Forelimb muscle (tissue), 1 donor: ENCODE results near the gene SRRM4. TPM values are rescaled to one million over a fixed set of nuclear protein-coding genes. Genes with fewer than 3 reads are reported as not detected.

Source experiments
- DNase-seq: peaks from one replicate; pipeline ENCODE4 v3.0.0-alpha.2; 2013; ENCODE audit warnings: low read depth
- polyA plus RNA-seq: library from polyadenylated mRNA; unstranded; fragments of 120-200 nt; gene quantifications from one replicate; pipeline ENCODE4 v1.2.1, GENCODE V29; 2013; ENCODE audit not compliant: insufficient read length

The SRRM4 gene
- polyA plus RNA-seq, 1 donor: 0.22 TPM

DNA sequence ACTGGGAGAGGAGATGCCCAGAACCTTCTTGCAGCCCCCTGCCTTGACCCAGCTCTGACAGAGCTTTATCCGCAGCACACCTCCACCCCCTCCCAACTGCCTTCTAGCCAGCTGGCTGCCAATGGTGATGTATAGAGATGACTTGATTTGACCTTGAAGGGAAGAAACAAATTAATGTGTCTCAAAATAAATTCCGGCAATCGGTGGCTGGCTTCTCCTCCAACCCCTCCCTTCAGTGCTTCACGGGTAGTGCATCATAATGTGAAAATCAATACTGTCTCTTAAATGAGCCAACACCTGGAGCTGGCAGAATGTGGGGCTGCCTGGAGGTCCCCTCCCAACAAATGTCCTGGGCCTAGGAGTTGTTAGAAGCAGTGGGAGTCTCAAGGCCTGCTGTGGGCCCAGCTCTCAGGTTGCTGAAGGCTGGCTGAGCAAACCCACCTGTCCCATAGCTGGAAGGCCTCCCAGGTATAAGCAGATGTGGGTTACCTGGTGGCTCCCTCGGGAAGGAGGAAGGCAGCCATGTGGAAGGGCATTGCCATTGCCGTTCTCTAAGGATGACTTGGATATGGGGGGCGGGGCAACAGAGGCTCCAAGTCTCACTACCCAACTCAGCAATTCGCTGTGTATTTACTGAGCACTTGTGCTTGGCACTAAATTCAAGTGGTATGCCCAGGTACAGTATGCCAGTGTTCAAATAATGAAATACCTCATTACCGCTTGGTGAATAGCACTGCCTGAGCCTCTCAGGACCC lies 220.6 kb downstream of the SRRM4 start:
- DNase-seq: no peak

- no peak for DNase-seq
Observed at GRCh38 chr12:119202544-119202943, 221.2 kb downstream of the SRRM4 start.

GRCh38 chr12:119204131-119204530 lies 222.8 kb downstream of the SRRM4 start:
- no peak for DNase-seq

DNA sequence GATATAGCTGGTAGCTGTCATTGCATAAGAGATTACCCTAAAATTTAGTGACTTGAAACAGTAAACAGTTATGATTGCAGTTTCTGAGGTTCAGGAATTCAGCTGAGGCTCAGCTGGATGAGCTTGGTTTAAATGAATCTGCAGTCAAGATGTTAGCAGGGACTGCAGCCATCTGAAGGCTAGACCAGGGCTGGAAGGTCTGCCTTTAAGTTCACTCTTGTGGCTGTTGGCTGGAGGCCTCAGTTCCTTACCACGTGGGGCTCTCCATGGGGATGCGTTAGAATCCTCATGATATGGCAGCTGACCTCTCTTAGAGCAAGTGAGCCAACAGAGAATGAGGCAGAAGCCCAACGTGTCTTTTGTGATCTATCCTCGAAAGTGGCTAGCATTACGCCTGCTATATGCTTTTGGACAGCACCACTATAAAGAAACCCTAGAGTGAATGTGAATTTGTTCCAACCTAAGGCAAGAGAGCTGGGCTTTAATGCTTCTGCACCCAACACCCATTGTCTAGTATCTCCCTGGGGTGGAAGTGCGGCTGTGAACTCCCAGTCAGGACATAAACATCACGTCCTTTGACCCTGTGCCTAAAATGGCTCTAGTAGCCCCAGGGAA lies 223.4 kb downstream of the SRRM4 start:
- DNase-seq: no peak

GRCh38 chr12:119206348-119207062 lies 225.2 kb downstream of the SRRM4 start:
- DNase-seq: no peak

DNA sequence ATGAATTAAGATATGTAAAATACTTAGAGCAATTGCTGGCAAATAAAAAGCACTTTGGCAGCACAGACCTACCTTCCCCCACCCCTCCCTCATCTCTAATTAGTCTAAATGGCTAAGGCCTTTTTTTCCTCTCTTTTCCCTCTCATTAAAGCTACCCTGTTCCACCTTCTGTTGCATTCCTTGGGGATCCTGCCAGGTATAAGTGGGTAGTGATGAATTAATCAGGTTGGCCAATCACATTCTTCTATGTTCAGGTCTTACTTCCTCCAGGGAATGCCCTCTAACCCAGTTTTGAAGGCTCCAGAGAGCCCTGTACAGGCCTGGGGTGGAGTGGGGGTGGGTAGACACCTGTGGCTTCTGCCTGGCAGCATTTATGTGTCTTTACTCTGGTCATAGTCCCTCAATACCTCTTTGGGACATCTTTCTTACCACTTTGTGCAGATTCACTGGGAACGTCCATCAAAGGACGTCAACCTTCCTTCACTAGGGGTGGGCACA lies 225.8 kb downstream of the SRRM4 start:
- no peak for DNase-seq

- no peak for DNase-seq
Observed at GRCh38 chr12:119208626-119209061, 227.3 kb downstream of the SRRM4 start.

- DNase-seq: no peak
Observed at GRCh38 chr12:119211884-119212283, 230.5 kb downstream of the SRRM4 start.

Other genes with a start within 250 kb of the SRRM4 start
- gene HSPB8, start 197.4 kb downstream of the SRRM4 start, polyA plus RNA-seq: 269 TPM